Measurements from ENCODE around the gene AFTPH. TPM values are rescaled to one million over a fixed set of nuclear protein-coding genes. Genes with fewer than 3 reads are reported as not detected.

Gene AFTPH
- total RNA-seq, 1 donor from 2014 or later, result 32.2 TPM

GRCh38 chr2:64538764-64539433 is 14.8 kb downstream of the AFTPH start:
- peaks cover 3% of the 10 kb centered on the region for H3K4me1 Mint-ChIP-seq
- peaks cover 66% of the 10 kb centered on the region for H3K79me2 ChIP-seq (ENCODE audit: low read depth)
- no peaks in the 10 kb centered on the region for H3K9me3 Mint-ChIP-seq
- H3K27me3 Mint-ChIP-seq (ENCODE audit: insufficient read depth, low read depth), result no peaks in the 10 kb centered on the region
- H3K36me3 Mint-ChIP-seq, result peaks cover 4% of the 10 kb centered on the region
- H3F3A ChIP-seq (ENCODE audit: low read depth), result no peaks in the 10 kb centered on the region
- H2AFZ ChIP-seq (replicated peaks), result no peak overlapping the region
- H3K36me3 ChIP-seq, result no peaks in the 10 kb centered on the region
- peaks cover 15% of the 10 kb centered on the region for H4K20me1 ChIP-seq (ENCODE audit: low read depth)
- no peaks in the 10 kb centered on the region for H3K4me1 ChIP-seq
- no peak overlapping the region for H3K9ac ChIP-seq
- H3K27me3 ChIP-seq, result no peaks in the 10 kb centered on the region
- no peak for DNase-seq (ENCODE audit: low spot score)
- no peak overlapping the region for H3K27ac ChIP-seq
- no peak overlapping the region for H3K27ac Mint-ChIP-seq
- H3K4me3 ChIP-seq, result no peak overlapping the region
- no peaks in the 10 kb centered on the region for H3K9me3 ChIP-seq (ENCODE audit: low read depth)
- H3K4me2 ChIP-seq, result no peak overlapping the region
- TF ChIP-seq EZH2 (IDR thresholded peaks at IDR 0.05) (no peak), EZH2phosphoT487 (IDR thresholded peaks at IDR 0.05) (no peak), CTCF (IDR thresholded peaks at IDR 0.05) (no peak)
- H3K4me3 Mint-ChIP-seq, result no peak overlapping the region

GRCh38 chr2:64540615-64541014 is 16.5 kb downstream of the AFTPH start:
- Histone ChIP-seq H3K36me3 (no peaks in the 10 kb centered on the region), H3K9me3 (ENCODE audit: low read depth) (no peaks in the 10 kb centered on the region), H3K4me3 (no peak overlapping the region), H3K79me2 (ENCODE audit: low read depth) (peaks cover 59% of the 10 kb centered on the region), H3K27me3 (no peaks in the 10 kb centered on the region), H3F3A (ENCODE audit: low read depth) (no peaks in the 10 kb centered on the region), H2AFZ (replicated peaks) (no peak overlapping the region), H3K27ac (no peak overlapping the region), H3K9ac (no peak overlapping the region), H4K20me1 (ENCODE audit: low read depth) (peaks cover 15% of the 10 kb centered on the region), H3K4me2 (no peak overlapping the region), H3K4me1 (no peaks in the 10 kb centered on the region)
- no peak for TF ChIP-seq CTCF (IDR thresholded peaks at IDR 0.05)
- TF ChIP-seq EZH2 (IDR thresholded peaks at IDR 0.05), result no peak
- no peak for TF ChIP-seq EZH2phosphoT487 (IDR thresholded peaks at IDR 0.05)
- Mint-ChIP-seq H3K36me3 (peaks cover 4% of the 10 kb centered on the region), H3K27ac (no peak overlapping the region), H3K4me1 (no peaks in the 10 kb centered on the region), H3K27me3 (ENCODE audit: insufficient read depth, low read depth) (no peaks in the 10 kb centered on the region), H3K4me3 (no peak overlapping the region), H3K9me3 (no peaks in the 10 kb centered on the region)
- no peak for DNase-seq (ENCODE audit: low spot score)

- H3K9me3 Mint-ChIP-seq, result no peaks in the 10 kb centered on the region
- H3K4me2 ChIP-seq, result no peak overlapping the region
- H3K4me1 Mint-ChIP-seq, result no peaks in the 10 kb centered on the region
- no peak overlapping the region for H3K27ac Mint-ChIP-seq
- H4K20me1 ChIP-seq (ENCODE audit: low read depth), result peaks cover 15% of the 10 kb centered on the region
- no peak overlapping the region for H3K27ac ChIP-seq
- H3K27me3 Mint-ChIP-seq (ENCODE audit: insufficient read depth, low read depth), result no peaks in the 10 kb centered on the region
- no peaks in the 10 kb centered on the region for H3K4me1 ChIP-seq
- no peaks in the 10 kb centered on the region for H3K36me3 ChIP-seq
- TF ChIP-seq EZH2phosphoT487 (IDR thresholded peaks at IDR 0.05) (no peak), EZH2 (IDR thresholded peaks at IDR 0.05) (no peak), CTCF (IDR thresholded peaks at IDR 0.05) (no peak)
- peaks cover 59% of the 10 kb centered on the region for H3K79me2 ChIP-seq (ENCODE audit: low read depth)
- no peak overlapping the region for H2AFZ ChIP-seq (replicated peaks)
- no peaks in the 10 kb centered on the region for H3K27me3 ChIP-seq
- H3K9ac ChIP-seq, result no peak overlapping the region
- no peaks in the 10 kb centered on the region for H3K9me3 ChIP-seq (ENCODE audit: low read depth)
- no peak for DNase-seq (ENCODE audit: low spot score)
- H3K4me3 ChIP-seq, result no peak overlapping the region
- H3F3A ChIP-seq (ENCODE audit: low read depth), result no peaks in the 10 kb centered on the region
- no peak overlapping the region for H3K4me3 Mint-ChIP-seq
- H3K36me3 Mint-ChIP-seq, result peaks cover 4% of the 10 kb centered on the region
These were observed 17.4 kb downstream of the AFTPH start for GRCh38 chr2:64541547-64541946.
